GM19240 (cell line): ENCODE measurements around the gene PDE5A.

Source experiments
- DNase-seq: peaks from one replicate; pipeline ENCODE4 v3.0.0; 2011; ENCODE audit warnings: low spot score; ENCODE audit not compliant: insufficient read length

The PDE5A gene

GRCh38 chr4:119585771-119586170 is 42.8 kb downstream of the PDE5A start:
- DNase-seq, result no peak

- DNase-seq, result no peak
Measured at GRCh38 chr4:119581190-119581873, 47.3 kb downstream of the PDE5A start.

- DNase-seq, result no peak
Measured at GRCh38 chr4:119580293-119580692, 48.3 kb downstream of the PDE5A start.

GRCh38 chr4:119579823-119580222 is 48.8 kb downstream of the PDE5A start:
- no peak for DNase-seq

GRCh38 chr4:119570401-119570800 is 58.2 kb downstream of the PDE5A start:
- no peak for DNase-seq

- DNase-seq, result no peak
Measured at GRCh38 chr4:119564106-119564505, 64.5 kb downstream of the PDE5A start.

GRCh38 chr4:119559044-119559647 is 69.5 kb downstream of the PDE5A start:
- DNase-seq, result no peak

GRCh38 chr4:119550857-119551532 is 77.6 kb downstream of the PDE5A start:
- DNase-seq, result no peak

GRCh38 chr4:119549639-119550038 is 79.0 kb downstream of the PDE5A start:
- DNase-seq, result no peak

GRCh38 chr4:119543779-119544178 is 84.8 kb downstream of the PDE5A start:
- no peak for DNase-seq

- no peak for DNase-seq
Measured at GRCh38 chr4:119543187-119543586, 85.4 kb downstream of the PDE5A start.

GRCh38 chr4:119540249-119540648 is 88.4 kb downstream of the PDE5A start:
- DNase-seq, result no peak

- no peak for DNase-seq
Measured at GRCh38 chr4:119537586-119537985, 91.0 kb downstream of the PDE5A start.

- DNase-seq, result no peak
Measured at GRCh38 chr4:119536572-119537528, 91.8 kb downstream of the PDE5A start.

- no peak for DNase-seq
Measured at GRCh38 chr4:119532319-119532718, 96.3 kb downstream of the PDE5A start.

GRCh38 chr4:119529788-119530187 is 98.8 kb downstream of the PDE5A start:
- DNase-seq, result no peak

- DNase-seq, result no peak
Measured at GRCh38 chr4:119526786-119527550, 101.6 kb downstream of the PDE5A start.

GRCh38 chr4:119525771-119526712 is 102.6 kb downstream of the PDE5A start:
- DNase-seq, result no peak

- DNase-seq, result no peak
Measured at GRCh38 chr4:119525005-119525749, 103.4 kb downstream of the PDE5A start.
